ENCODE data around the gene ARHGEF19.
"Not testable (repeated sequence)": the region's sequence is repeated elsewhere in the genome, so short reads cannot be mapped to it uniquely, and the experiment has no call there.

The ARHGEF19 gene

DNA sequence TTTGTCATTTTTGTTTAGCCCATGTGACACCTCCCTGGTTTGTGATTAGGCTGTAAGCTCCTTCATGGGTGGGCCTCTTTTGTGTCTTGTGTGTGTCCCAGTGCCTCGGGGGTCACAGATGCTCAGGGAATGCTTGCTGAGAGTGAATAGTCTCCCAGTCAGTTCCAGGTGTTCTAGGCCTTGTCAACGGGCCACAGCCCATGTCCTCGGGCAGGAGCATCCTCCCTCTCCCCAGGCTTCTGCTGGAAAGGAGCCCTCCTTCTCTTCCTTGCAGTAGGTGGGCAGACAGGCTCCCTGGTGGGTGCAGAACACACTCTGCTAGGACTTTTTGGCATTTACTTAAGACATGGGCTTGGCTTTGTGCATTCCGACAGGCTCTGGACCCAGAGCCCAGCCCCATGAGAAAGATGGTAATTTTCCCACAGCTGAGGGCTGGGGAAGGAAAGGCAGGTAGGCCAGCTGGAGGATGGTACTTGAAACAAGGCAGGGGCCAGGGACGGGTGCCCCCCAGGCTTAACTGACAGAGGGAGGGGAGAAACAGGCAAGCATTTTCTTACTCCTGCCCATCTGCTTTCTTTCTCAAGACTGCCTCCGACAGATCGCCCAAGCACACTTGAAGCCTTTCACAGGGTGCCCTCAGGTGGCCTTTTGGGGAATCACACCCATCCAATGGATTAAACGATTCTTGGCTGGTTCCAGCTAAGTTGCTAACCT is 31.6 kb upstream of the ARHGEF19 start:
- DNase-seq = peak; percentile 59

DNA sequence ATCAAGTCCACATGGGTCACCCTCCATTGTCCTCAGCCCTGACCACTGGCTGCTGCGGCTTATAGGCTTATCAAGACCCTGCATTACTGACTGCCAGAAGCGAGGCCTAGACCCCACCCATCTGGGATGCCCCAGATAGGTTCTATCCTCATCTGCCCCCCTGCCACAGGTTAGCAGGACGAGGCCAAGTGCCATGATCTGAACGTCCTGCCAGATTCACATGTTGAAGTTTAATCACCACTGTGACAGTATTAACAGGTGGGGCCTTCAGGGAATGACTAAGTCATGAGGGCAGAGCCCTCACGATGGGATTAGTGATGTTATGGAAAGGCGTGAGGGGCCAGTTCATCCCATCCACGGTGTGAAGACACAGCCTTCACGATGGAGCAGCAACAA is 30.8 kb upstream of the ARHGEF19 start:
- no peak for DNase-seq

DNA sequence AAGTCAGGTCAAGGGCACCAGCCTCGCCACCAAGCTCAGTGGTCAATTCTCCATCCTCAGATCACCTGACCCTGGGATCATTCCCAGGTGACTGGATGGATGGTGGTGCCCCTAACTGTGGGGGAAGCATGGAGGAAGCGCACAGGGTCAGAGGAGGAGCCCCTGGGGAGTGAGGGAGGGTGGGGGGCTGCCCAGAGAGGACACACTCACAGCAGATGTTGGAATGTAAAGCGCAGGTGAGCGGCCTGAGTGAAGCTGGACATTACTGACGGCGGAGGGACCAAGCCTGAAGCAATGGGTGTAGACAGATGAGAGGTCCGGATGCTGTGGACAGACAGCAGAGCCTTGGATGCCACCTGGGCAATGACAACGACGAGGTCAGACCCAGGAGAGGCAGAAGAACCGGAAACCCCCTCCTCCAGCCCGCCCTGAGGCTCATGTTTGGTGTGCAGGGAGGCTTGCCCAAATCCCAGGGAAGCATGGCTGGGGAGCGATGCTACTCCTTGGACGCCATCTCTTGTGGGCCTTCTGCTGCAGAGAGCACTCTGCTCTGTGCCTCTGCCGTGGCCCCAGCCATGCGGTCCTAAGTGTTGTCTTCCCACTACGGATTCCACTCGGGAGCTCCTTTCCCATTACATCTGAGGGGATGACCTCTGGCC is 30.2 kb upstream of the ARHGEF19 start:
- no peak for DNase-seq

DNA sequence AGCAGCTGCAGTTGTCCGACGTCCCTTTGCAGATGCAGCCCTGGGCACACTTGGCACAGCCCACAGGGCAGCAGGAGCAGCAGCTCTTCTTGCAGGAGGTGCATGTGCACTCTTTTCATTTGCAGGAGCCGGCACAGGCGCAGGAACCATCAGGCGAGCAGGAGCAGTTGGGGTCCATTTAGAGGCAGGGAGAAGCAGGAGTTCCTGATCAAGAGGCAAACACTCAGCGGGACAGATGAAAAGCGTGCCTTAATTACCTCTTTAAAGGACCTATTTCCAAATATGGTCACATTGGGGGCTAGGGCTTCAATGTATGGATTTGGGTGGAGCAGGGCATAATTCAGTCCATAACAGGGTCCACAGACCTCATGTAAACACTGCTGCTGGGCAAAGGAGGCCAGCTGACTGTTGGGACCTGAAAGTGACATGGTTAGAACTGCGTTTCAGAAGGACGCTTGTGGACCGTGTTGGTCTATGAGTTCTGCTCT is 28.8 kb upstream of the ARHGEF19 start:
- DNase-seq = no peak

DNA sequence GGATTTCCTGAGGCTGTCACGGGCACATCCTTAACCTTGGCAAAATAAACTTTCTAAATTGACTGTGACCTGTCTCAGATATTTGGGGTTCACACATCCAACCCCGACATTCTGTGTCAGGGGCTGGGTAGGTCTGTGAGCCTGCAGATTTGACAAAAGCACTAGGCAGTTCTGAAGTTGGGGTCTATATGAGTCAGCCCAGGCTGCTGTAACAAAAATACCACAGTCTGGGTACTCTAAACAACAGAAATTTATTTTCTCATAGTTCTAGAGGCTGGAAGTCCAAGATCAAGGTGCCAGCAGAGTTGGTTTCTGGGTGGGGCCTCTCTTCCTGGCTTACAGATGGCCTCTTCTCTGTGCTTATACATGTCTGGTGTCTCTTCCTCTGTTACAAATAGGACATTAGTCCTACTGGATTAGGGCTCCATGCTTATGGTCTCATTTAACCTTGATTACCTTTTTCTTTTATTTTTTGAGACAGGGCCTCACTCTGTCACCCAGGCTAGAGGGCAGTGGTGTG is 27.6 kb upstream of the ARHGEF19 start:
- no peak for DNase-seq

DNA sequence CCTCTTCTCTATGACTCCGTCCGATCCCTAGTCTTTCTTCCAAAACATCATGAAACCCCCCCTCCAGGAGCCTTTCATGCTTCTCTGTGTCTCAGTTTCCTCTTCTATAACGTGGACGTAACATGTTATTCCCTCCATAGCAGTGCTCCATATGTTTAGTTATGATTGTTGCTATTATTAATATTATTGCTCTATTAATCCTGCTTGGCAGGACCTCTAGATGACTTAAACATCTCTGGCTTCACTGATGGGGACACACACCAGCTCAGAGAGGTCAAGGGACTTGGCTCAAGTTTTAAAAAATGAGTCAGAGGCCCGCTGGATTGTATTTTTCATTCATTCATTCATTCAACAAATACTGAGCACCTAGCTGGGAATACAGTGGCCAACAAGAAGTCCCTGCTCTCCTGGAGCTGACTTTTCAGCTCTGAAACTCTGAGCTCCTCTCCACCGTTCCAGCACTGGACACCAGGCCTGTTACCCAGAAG is 24.9 kb upstream of the ARHGEF19 start:
- DNase-seq = no peak

DNA sequence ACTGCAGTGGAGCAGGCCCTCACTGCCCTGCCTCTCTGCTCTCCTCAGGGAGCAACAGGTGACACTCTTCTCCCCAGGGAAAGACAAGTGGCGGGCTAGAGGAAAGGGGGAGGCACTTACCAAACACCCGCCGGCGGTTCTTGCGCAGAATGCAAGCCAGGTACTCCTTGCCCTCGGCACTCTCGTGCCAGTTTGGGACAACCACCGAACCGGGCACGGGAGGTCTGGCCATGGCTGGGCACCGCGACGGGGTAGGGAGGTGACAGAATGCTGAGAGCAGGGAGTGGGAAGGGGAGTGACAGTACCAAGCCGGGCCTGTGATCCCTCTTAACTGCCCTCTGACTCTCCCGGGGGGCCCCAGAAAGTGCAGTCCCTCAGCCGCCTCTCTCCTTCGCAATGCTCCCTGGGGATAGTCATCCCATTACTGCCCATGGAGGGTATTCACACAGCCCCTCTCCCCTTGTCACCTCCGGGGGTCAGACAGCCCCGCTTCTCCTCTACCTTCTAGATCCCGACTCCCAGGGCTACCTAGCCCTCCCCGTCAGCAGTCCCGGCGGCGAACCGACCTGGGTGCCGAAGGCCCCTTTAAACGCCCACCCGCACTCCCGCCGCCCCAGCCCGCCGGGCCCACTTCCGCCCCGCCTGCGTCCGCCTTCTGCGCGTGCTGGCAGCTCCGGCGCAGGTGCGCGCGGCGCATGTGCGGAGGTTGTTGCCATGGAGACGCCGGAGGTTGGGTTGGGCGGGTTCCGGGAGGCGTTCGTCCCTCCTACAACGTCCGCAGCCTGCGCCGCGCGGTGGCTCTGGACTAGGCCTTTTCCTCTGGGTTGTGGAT is 24.3 kb upstream of the ARHGEF19 start, which contains the start of gene CPLANE2:
Gene CPLANE2 (minus strand): TSS at position 673 of the 832 bp plus-strand sequence. CDS start 441 bp downstream, at position 232.
- peak; percentile 86 for DNase-seq

DNA sequence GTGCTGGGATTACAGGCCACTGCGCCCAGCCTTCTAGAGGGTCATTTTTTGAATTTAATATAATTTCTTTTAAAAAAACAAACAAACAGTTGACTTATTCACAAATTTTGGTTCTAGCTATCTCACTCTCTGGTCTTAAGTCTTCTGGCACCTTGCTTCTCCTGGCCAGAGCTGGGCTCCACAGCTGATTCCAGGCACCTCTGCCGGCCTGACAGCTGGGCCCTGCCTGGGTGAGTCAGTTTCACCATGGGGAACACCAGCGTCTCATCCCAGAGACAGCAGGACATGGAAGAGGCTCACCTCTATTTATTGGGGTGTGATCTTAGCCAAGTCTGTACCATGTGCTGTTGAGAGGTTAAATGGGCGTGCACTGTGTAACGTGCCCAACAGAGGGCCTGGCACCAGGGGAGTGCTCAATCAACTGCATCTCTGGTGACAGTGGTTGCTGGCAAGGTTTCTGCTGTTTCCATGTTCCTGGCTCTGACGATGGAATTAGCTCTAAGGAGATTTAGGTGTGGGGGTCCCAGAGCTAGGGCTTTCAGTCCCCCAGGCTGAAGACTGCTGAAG is 23.6 kb upstream of the ARHGEF19 start:
- no peak for DNase-seq

DNA sequence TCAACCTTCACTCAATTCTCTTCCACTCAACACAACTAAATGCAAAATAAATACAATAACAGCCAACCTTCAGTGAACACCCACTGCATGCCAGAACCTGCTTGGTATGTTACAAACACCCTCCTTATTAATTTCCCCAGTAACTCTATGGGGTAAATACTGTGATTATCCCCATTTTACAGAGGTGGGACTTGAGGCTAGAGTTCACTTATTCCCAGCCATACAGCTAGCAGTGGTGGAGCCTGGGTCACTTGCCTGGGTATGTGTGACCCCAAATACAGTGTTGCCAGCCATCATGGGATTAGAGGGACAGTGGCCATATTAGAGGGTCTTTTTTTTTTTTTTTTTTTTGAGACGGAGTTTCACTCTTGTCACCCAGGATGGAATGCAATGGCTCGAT is 22.9 kb upstream of the ARHGEF19 start:
- no peak for DNase-seq

DNA sequence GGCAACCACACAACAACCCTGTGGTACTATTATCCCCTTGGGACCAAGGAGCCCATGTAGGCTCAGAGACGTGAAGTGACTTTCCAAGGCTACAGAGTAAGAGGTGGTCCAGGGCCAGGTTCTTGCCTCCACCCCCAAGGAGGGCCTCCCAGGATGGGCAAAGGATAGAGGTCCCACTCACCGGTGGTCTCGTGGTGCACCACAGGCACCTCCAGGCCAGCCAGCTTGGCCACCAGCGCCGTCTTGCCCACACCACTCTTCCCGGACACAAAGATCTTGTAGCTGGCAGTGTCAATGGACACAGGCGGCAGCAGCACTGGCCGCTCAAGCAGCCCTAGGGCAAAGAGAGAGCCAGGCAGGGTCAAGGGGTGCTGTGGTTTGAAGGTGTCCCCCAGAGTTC is 21.0 kb upstream of the ARHGEF19 start:
- DNase-seq = no peak

DNA sequence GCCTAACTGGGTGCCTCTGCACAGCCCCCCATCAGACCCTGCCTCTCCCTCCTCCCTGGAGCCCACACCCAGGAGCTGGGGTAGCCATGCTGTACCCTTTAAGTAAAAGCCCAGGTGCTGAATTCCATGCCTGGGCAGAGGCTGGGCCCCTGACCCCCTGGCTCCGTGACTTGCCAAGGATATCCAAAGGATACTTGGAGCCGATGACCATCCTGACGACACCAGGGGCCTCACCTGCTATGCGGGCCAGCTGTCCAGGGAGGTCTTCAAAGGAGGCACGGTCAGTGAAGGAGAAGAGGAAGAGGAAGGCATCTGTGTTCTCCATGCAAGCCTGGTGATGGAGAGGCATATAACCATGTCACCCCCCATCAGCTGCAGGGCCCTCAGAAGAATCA is 19.9 kb upstream of the ARHGEF19 start:
- DNase-seq = no peak

DNA sequence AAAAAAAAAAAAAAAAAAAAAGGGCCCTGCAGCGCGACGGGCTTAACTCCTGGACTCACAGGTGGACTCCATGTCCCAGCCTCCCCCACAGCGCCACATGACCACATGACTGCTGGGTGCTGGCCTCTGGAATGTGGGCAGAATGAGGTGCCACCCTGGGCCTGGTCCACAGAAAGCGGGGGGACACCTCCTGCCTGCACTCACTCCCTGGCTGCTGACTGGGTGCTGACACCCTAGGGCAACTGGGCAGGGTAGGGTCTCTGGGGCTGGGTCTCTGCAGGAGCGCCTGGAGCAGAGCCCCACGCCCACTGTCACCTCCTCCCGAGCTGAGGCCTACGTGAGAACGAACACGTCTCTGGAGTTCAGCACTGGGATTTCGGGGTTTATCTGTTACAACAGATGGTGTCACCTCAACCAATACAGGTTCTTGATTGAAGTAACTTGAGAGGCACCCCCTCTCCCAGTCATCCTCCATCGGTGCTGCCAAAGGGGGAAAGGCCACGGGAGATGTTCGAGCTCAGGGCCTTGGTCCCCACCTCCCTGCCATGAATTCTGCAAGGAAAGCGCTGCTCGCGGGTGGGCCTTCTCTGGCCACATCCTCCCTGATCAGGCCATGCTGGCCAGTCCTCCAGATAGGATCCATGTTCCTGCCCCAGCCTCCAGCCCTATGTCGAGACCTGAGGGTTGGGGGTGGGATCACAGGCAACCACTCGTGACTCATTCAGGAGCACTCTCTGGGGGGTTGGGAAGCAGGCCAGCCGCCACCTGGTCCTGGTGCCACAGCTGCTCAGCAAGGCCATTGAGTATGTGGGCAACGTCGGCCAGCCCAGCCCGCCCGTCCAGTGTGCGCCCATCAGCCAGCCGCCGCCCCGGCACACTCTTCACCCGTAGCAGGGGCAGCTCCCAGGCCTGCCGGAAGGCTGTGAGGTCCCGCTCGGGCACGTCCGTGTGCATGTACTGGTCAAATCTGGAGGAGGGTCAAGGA is 19.2 kb upstream of the ARHGEF19 start:
- DNase-seq = no peak

DNA sequence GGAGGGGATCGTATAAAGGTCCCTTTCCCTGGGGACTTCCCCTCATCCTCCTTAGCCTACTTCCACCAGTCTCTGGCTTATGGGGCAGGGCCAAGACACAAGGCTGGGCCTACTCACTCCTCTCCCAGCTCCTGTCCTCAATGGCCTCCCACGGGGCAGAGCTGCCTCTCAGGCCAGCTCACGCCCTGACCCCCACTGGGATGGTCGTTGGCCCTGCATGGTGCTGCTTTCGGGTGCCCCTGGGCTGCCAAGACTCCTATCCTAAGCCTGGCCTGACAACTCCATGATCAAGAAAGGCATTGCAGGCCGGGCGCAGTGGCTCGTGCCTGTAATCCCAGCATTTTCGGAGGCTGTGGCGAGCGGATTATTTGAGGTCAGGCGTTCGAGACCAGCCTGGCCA is 18.3 kb upstream of the ARHGEF19 start:
- no peak for DNase-seq

DNA sequence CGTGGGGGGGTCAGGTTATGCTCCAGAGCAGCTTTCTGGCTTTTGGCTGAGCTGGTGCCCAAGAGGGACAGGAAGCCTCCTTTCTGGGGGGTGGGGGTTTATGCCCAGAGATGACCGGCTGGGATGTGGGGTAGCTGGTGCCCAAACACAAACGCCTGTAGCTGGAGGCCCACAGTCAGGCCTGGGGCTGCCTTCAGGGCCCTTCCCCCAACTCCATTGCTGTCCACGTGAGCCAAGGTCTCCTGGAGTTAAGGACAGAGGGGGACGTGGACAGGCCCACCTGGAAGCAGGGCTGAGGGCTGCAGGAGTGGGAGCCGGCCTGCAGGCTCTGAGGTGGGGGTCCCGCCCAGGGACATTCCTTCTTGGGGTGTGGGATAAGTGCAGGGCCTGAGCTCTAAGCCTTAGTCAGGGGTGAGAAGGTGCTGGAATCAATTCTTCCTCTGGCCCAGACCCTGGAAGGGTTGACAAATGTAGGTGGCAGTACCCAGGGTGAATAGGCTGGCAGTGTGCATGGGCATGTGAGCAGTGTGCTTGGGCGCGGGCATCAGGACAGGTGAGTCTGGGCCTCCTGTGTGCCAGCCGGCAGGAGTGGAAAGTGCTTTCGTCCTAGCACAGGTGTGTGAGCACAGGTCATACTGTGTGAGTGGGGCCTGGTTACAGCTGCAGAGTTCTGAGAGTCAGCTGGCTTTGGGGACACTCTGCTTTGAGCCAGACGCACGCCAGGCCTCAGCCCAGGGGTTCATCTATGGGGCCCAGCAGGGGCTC is 17.7 kb upstream of the ARHGEF19 start:
- no peak for DNase-seq

DNA sequence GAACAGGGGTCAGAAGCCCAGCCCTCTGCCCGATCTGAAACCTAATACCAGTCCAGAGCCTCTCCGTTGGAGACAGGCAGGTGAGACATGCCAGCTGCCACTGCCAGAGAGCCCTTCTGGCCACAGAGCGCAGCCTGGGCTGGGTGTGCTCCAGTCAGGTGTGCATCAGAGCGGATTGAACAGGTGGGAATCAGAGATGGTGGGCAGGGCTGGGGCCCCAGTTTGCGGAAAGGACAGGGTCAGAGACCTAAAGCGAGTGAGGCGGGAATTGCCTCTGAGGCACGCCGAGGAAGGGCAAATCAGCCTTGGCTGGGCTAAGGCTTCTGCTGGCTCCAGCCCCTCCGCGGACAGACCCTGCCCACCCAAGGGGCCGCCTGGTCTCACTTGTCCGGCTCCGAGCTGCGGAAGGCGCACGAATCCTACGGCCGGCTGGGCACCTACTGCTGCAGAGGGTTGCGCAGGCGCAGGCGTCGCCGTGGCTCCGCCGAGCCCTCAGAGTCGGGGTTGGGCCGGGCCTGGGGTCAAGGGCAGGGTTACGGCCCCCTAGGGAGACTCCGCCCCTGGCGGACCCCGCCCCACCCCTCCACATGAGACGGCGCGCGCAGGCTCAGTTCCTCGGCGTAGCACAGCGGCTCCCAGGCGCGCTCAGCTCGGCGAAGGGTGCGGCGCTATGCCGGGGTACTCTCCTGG is 14.2 kb upstream of the ARHGEF19 start:
- no peak for DNase-seq

DNA sequence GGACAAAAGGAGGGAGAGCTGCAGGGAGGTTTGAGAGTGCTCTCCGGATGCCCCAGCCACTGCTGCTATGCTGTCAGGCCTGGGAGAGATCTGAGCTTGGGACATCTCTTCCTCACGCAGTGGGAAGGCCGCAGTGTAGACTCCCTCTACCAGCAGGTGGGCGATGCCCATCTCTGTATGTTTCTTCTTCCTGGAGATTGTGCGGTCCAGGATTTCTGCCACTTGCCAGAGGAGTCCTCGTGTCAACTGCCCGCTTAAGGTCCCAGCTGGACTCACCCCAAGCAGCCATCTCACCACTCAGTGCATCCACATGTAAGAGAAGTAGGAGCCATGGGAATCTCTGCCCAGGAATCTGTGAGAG is 13.7 kb upstream of the ARHGEF19 start:
- DNase-seq = no peak

DNA sequence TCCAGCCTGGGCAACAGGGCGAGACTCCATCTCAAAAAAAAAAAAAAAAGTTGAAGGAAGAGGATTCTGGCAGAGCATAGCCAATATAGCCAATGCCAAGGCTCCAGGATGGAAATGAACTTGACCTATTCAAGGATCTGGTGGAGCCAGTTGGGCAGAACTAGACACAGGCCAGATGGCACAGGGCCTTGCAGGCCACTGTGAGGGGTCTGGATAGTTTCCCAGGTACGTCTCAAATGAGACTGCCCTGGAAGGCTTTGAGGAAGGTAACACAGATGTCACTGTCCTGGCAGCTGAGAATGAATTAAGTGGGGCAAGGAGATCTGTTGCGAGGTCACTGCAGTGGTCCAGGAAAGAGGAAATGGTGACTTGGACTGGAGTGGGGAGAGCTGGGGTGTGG is 12.0 kb upstream of the ARHGEF19 start:
- no peak for DNase-seq

DNA sequence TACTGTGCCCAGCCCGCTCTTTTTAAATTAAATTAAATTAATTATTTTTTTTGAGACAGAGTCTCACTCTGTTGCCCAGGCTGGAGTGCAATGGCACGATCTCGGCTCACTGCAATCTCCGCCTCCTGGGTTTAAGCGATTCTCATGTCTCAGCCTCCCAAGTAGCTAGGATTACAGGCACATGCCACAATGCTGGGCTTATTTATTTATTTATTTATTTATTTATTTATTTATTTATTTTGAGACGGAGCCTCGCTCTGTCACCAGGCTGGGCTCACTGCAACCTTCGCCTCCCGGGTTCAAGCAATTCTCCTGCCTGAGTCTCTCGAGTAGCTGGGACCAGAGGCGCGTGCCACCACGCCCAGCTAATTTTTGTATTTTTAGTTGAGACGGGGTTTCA is 10.3 kb upstream of the ARHGEF19 start:
- not testable (repeated sequence) for DNase-seq

DNA sequence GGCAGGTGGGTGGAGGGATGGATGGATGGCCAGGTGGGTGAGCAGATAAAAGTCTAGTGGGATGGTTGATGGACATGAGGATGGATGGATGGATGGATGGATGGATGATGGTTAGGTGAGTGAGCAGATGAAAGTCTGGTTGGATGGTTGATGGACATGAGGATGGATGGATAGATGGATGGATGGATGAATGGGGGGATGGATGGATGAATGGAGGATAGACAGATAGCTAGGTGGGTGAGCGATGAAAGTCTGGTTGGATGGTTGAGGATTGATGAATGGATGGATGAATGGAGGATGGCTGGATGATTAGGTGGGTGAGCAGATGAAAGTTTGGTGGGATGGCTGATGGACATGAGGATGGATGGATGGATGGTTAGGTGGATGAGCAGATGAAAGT is 9.0 kb upstream of the ARHGEF19 start:
- no peak for DNase-seq

DNA sequence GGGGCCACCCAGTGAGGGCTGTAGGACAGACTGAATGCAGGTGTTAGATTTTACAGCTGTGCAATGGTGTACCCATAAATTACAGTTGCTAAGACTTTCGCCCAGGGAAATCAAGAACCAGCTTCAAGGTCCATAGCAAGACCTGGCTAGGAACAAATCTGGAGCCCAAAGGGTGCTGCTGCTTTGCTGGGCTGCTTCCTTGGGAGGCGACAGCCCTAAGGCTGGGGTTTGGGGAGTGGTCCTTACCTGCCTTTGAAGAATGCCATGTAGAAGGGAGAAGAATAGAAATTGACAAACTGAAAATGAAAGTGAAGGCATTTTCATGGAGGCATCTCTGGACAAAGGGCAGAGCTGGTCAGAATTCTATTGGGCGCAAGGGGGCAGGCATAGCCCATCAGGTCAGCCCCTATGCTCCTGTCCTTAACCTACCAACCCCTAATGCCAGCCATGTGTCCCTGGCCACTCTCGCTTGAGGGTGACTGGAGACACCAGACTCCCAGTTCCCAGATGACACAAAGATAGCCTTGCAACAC is 7.6 kb upstream of the ARHGEF19 start:
- DNase-seq = no peak
